Suppressor macrophage treated with lipopolysaccharide for 1 hour (primary cell): Measurements from ENCODE around the gene TBXAS1.
A peak's percentile ranks its signal among the peaks of the same experiment; 100 is the strongest.

Experiments used
- DNase-seq, 3 donors: peaks; one replicate each; pipeline ENCODE4 v3.0.0-alpha.2; 2020 to 2022

TBXAS1 gene

DNA sequence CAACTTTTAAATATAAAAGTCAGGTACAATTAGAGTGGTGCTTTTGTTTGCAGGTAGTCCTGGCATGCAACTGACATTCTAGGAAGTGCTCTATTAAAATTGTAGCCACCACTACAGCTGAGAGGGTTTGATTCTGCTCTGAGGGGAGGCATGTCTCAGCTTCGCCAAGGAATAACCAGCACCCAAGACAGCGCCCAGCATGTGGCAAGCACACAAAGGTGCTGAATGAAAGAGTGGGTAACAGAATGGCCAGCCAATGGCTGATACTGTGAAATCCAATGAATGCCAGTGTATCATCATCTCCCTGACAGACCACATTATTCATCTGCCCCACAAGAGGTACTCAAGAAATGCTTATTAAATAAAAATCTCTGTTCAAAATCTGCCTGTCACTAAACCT is 226.8 kb downstream of the TBXAS1 start:
- DNase-seq: no peak

- DNase-seq: peak; percentile 82 to 93 (median 82)
Observed at GRCh38 chr7:140056431-140057142, 227.5 kb downstream of the TBXAS1 start.

DNA sequence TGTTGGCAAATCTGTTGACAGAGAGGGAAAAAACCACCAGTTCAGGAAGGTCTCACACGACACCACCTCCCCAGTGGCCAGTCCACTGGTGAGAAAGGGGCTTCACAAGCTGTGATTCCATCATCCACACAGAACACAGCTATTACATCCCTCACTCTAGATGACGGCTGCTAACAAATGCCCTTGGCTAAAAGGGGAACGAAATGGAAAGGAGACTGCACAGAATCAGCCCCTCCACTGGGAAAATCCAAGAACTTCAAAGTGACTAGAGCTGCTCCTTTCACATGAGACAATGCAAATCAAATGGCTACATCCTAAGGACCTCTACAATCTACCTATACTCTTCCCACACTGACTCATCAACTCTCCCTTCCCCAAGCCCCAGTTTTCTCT is 228.1 kb downstream of the TBXAS1 start:
- DNase-seq: peak in 2 of 3 donors; percentile 64 to 84

DNA sequence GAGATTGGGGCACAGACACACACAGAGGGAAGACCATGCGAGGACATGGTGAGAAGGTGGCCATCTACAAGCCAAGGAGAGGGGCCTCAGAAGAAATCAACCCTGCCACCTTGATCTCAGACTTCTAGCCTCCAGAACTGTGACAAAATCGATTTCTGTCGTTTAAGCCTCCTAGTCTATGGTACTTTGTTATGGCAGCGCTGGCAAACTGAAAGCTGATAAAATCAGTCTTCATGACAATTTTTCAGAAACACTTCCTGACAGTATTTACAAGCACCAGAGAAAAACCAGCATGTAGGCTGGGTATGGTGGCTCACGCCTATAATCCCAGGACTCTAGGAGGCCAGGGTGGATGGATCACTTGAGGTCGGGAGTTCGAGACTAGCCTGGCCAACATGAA is 229.5 kb downstream of the TBXAS1 start:
- no peak for DNase-seq

DNA sequence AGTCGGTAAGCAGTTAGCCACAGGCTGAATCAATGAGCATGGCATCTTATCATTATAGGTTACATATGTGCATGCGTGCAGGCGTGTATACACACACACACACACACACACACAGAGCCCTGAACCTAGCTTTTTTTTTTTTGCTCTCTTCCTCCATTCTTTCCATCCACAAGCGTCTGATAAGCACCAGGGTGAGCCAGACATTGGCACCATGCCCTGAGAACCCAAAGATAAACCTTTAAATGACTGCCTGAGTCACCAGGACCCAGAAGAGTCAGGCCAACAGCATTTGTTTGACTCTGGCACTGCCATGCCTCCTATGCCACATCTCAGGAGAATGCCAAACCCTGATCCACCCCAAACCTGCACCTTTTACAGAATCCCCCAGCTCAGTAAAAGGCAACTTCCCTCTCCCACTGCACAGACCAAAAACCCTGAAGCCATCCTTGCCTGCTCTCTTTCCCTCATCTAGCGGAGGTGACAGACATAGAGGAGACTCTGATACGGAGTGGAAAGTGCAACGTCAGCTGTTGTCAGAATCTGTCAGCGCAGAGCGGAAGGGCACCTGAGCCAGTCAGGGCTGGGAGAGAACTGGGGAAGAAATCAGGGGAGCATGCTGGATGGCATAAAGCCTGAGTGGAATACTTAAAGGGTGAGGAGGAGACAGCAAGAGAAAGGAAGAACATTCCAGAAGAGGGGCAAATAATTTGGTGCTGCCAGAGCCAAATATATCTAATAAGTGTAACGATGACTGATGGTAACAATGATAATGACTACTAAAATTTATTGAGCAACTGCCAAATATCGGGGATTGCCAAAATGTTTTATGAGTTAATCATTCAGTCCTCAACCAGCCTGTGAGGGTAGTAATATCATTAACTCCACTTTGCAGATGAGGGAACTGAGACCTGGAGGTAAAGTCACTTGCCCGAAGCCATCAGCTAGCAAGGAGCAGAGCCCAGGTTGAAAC is 230.5 kb downstream of the TBXAS1 start:
- peak; percentile 22 to 50 (median 43) for DNase-seq

GRCh38 chr7:140060243-140060630 is 231.2 kb downstream of the TBXAS1 start:
- no peak for DNase-seq

DNA sequence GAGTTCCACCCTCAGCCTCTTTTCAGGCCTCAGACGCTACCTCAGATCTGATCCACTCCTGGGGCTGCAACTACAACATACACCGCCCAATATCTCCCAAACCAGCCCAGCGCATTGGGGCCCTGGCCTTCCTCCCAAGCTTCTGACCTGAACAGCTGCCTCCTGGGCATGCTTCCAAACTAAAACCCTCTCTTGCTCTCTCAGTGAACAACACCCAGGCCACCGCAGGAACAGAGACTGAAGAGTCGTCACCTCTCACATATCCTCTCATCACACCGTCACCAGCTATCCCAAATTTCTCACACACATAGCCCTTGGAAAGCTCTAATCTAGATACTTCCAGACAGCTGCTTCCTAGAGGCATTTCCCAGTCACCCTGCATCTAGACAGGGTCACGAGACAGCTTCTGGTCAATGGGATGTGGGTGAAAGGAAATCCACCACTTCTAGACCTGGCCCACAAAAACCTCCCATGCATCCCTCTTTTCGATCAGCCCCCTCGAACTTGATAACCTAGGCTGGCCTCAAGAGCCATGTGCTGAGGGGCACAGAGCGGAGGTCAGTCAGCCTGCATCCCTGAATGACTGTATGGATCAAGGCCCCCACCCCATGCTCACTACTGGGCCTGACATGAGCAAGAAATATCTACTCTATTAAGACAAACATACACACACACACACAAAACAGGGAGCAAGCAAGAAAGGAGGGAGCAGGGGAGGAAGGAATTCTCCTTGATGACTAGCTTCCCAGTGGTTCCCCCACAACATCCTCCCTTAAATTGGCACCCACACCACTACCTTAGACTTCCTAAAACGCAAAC is 231.9 kb downstream of the TBXAS1 start:
- no peak for DNase-seq

GRCh38 chr7:140061607-140061930 is 232.5 kb downstream of the TBXAS1 start:
- DNase-seq: no peak

GRCh38 chr7:140062118-140062527 is 233.1 kb downstream of the TBXAS1 start:
- DNase-seq: peak; percentile 73 to 89 (median 77)

GRCh38 chr7:140062528-140063299 is 233.7 kb downstream of the TBXAS1 start, which contains the start of gene PARP12:
Gene PARP12, minus strand, starts transcription at chr7:140062951. Its CDS starts 104 bp downstream, at chr7:140062847.
- peak; percentile 97 to 99 (median 98) for DNase-seq

DNA sequence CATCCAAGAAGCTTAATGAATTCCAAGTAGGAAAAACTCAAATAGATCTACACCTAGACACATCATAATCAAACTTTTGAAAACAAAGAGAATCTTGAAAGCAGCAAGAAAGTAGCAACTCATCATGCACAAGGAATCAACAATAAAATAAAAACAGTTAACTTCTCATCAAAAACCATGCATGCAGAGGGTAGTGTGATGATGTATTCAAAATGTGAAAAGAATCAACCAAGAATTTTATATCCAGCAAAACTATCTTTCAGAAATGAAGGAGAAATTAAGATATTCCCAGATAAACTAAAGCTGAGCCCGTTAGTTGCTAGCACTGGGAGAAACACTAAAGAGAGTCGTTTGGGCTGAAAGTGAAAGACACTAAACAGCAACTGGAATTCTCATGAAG is 238.0 kb downstream of the TBXAS1 start:
- DNase-seq: no peak

- DNase-seq: no peak
Observed at GRCh38 chr7:140068033-140068432, 239.0 kb downstream of the TBXAS1 start.

GRCh38 chr7:140069298-140069949 is 240.4 kb downstream of the TBXAS1 start:
- DNase-seq: no peak
